Uterus (tissue), 4 donors: Measurements from ENCODE around the gene CD164L2. TPM values are rescaled to one million over a fixed set of nuclear protein-coding genes. Genes with fewer than 3 reads are reported as not detected.

ENCODE experiments used
- DNase-seq, 2 donors: peaks; one replicate each; pipeline ENCODE4 v3.0.0-alpha.2; 2019 to 2020
- H3K27ac ChIP-seq, 2 donors: fragments of 200-600 bp; sonication (generic); 1 replicate in 1 of 2; 2 replicates in 1 of 2; pipeline ENCODE4 v1.5.1; 2016 to 2018
- H3K27me3 ChIP-seq, 2 donors: fragments of 200-600 bp; sonication (generic); one replicate each; pipeline ENCODE4 v1.5.1; 2018 to 2019; ENCODE audit warnings: control low read depth in 1 of 2
- H3K36me3 ChIP-seq, 2 donors: fragments of 200-600 bp; sonication (generic); one replicate each; pipeline ENCODE4 v1.5.1; 2019; ENCODE audit warnings: control low read depth in 1 of 2
- H3K4me1 ChIP-seq, 2 donors: fragments of 200-600 bp; sonication (generic); one replicate each; pipeline ENCODE4 v1.5.1; 2018 to 2019; ENCODE audit warnings: control low read depth in 1 of 2
- H3K4me3 ChIP-seq, 2 donors: fragments of 200-600 bp; sonication (generic); 1 replicate in 1 of 2; 2 replicates in 1 of 2; pipeline ENCODE4 v1.5.1; 2018 to 2019; ENCODE audit warnings: mild to moderate bottlenecking in 1 of 2
- H3K9me3 ChIP-seq, 2 donors: fragments of 200-600 bp; sonication (generic); one replicate each; pipeline ENCODE4 v1.5.1; 2019; ENCODE audit warnings: control low read depth in 1 of 2
- CTCF ChIP-seq, 4 experiments: fragments of 200-600 bp in 2 of 4; fragments of 450-650 bp in 2 of 4; sonication (generic) in 2 of 4; IDR thresholded peaks; one replicate each; pipeline ENCODE4 v1.5.1; 2016 to 2019; ENCODE audit warnings: antibody characterized with exemption in 4 of 4, mild to moderate bottlenecking in 2 of 4, moderate library complexity in 1 of 4
- POLR2A ChIP-seq, 2 donors: fragments of 450-650 bp; IDR thresholded peaks; one replicate each; pipeline ENCODE4 v1.6.1; 2016; ENCODE audit warnings: antibody characterized with exemption in 2 of 2, mild to moderate bottlenecking in 1 of 2, moderate library complexity in 1 of 2
- intact Hi-C: fragments of 100-400 bp; cut with DNase I; formaldehyde crosslinking; loops from one replicate; pipeline ENCODE4 v1.15.1; 2023; ENCODE audit warnings: low total_unique reads
- total RNA-seq, 4 donors: library from RNA; depleted of rRNA in 3 of 4; stranded (reverse); fragments of >200 nt in 3 of 4; gene quantifications; one replicate each; pipeline versions ENCODE4 v1.1.0 to v1.2.4, GENCODE V29; 2014 to 2023
- donor health status: DM: yes; HTN: yes; CAD: no.

Gene CD164L2
- total RNA-seq, 4 donors from 2014 or later: 0.69 TPM; not detected in 3

- no peaks in the 10 kb centered on the region for H3K9me3 ChIP-seq
- DNase-seq: no peak
- no peaks in the 10 kb centered on the region for H3K36me3 ChIP-seq
- TF ChIP-seq POLR2A (IDR thresholded peaks at IDR 0.05) (no peak), CTCF (IDR thresholded peaks at IDR 0.05) (no peak)
- H3K27ac ChIP-seq: no peak overlapping the region
- peaks cover 6% of the 10 kb centered on the region in 2 donors for H3K4me1 ChIP-seq
- no peak overlapping the region for H3K4me3 ChIP-seq
- intact Hi-C loops: loop anchor here (5.0 kb wide), 1 partner anchor 265 kb away; no protein-coding TSS in a partner anchor
- H3K27me3 ChIP-seq: no peaks in the 10 kb centered on the region
Observed at GRCh38 chr1:27397749-27398148, 14.6 kb upstream of the CD164L2 start.

GRCh38 chr1:27397110-27397509, 14.0 kb upstream of the CD164L2 start:
- no peak overlapping the region for H3K27ac ChIP-seq
- H3K36me3 ChIP-seq: no peaks in the 10 kb centered on the region
- H3K4me3 ChIP-seq: no peak overlapping the region
- intact Hi-C loops: loop anchor here (5.0 kb wide), 1 partner anchor 265 kb away; no protein-coding TSS in a partner anchor
- no peak for TF ChIP-seq POLR2A (IDR thresholded peaks at IDR 0.05)
- no peak for TF ChIP-seq CTCF (IDR thresholded peaks at IDR 0.05)
- H3K27me3 ChIP-seq: no peaks in the 10 kb centered on the region
- peaks cover under 1 to 2% of the 10 kb centered on the region in 2 donors for H3K4me1 ChIP-seq
- no peaks in the 10 kb centered on the region for H3K9me3 ChIP-seq
- DNase-seq: no peak

GRCh38 chr1:27395441-27396195, 12.5 kb upstream of the CD164L2 start:
- TF ChIP-seq POLR2A (IDR thresholded peaks at IDR 0.05) (no peak), CTCF (IDR thresholded peaks at IDR 0.05) (peak; percentile 92 to 96 (median 96))
- H3K4me1 ChIP-seq: peaks cover 6 to 8% of the 10 kb centered on the region in 2 donors
- no peaks in the 10 kb centered on the region for H3K9me3 ChIP-seq
- no peaks in the 10 kb centered on the region for H3K36me3 ChIP-seq
- DNase-seq: peak; percentile 74 to 83
- intact Hi-C loops: loop anchor here (5.0 kb wide), 1 partner anchor 267 kb away; no protein-coding TSS in a partner anchor
- no peak overlapping the region for H3K4me3 ChIP-seq
- H3K27me3 ChIP-seq: no peaks in the 10 kb centered on the region
- H3K27ac ChIP-seq: no peak overlapping the region

- DNase-seq: no peak
- intact Hi-C loops: loop anchor here (5.0 kb wide), 2 partner anchors 38 to 267 kb away; no protein-coding TSS in a partner anchor
- no peaks in the 10 kb centered on the region for H3K27me3 ChIP-seq
- H3K27ac ChIP-seq: no peak overlapping the region
- H3K4me3 ChIP-seq: no peak overlapping the region
- no peaks in the 10 kb centered on the region for H3K36me3 ChIP-seq
- TF ChIP-seq POLR2A (IDR thresholded peaks at IDR 0.05) (no peak), CTCF (IDR thresholded peaks at IDR 0.05) (no peak)
- no peaks in the 10 kb centered on the region for H3K9me3 ChIP-seq
- peaks cover 6 to 8% of the 10 kb centered on the region in 2 donors for H3K4me1 ChIP-seq
Observed at GRCh38 chr1:27394925-27395324, 11.8 kb upstream of the CD164L2 start.

GRCh38 chr1:27394282-27394658, 11.1 kb upstream of the CD164L2 start:
- no peak for DNase-seq
- Histone ChIP-seq H3K9me3 (no peaks in the 10 kb centered on the region), H3K27me3 (no peaks in the 10 kb centered on the region), H3K36me3 (no peaks in the 10 kb centered on the region), H3K27ac (no peak overlapping the region), H3K4me1 (peaks cover 6 to 8% of the 10 kb centered on the region in 2 donors), H3K4me3 (no peak overlapping the region)
- TF ChIP-seq POLR2A (IDR thresholded peaks at IDR 0.05) (no peak), CTCF (IDR thresholded peaks at IDR 0.05) (no peak)
- intact Hi-C loops: loop anchor here (5.0 kb wide), 1 partner anchor 37 kb away; no protein-coding TSS in a partner anchor
